HL-60 (cell line): ENCODE data around the gene MELK.

Source experiments
- POLR2AphosphoS5 ChIP-seq: IDR thresholded peaks from 2 replicates; pipeline ENCODE4 v1.6.1; 2012; ENCODE audit warnings: low read depth
- SPI1 ChIP-seq: IDR thresholded peaks from 2 replicates; pipeline ENCODE4 v1.6.1; 2012; ENCODE audit warnings: low read depth, mild to moderate bottlenecking, borderline replicate concordance
- TF ChIP-seq, protein P1 (sequence below): IDR thresholded peaks from one replicate; pipeline ENCODE4 v1.5.1; 2011; ENCODE audit warnings: low read length, control low read depth, inconsistent platforms; ENCODE audit not compliant: insufficient read depth

DNA sequence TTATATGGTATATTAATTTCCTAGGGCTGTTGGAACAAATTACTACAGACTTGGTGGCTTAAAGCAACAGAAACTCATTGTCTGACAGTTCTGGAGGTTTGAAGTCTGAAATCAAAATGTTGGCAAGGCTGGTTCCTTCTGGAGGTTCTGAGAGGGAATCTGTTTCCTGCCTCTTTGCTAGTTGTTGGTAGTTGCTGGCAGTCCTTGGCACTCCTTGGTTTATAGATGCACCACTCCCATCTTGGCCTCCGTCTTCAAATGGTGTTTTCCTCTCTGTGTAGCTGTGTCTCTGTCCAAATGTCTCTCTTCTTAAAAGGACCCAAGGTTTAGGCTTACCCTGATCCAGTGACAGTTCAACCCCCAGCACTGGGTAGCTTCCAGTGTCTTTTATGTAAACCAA is 17.5 kb downstream of the MELK start:
- TF ChIP-seq, protein P1, sequence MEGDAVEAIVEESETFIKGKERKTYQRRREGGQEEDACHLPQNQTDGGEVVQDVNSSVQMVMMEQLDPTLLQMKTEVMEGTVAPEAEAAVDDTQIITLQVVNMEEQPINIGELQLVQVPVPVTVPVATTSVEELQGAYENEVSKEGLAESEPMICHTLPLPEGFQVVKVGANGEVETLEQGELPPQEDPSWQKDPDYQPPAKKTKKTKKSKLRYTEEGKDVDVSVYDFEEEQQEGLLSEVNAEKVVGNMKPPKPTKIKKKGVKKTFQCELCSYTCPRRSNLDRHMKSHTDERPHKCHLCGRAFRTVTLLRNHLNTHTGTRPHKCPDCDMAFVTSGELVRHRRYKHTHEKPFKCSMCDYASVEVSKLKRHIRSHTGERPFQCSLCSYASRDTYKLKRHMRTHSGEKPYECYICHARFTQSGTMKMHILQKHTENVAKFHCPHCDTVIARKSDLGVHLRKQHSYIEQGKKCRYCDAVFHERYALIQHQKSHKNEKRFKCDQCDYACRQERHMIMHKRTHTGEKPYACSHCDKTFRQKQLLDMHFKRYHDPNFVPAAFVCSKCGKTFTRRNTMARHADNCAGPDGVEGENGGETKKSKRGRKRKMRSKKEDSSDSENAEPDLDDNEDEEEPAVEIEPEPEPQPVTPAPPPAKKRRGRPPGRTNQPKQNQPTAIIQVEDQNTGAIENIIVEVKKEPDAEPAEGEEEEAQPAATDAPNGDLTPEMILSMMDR, result no peak
- TF ChIP-seq POLR2AphosphoS5 (no peak), SPI1 (no peak)
